DLD1 (cell line): ENCODE data around the gene UNC119.
"Not testable (repeated sequence)": the region's sequence is repeated elsewhere in the genome, so short reads cannot be mapped to it uniquely, and the experiment has no call there.

Source experiments
- in situ Hi-C: cut with HindIII; loops from 2 replicates; pipeline ENCODE4 v1.10.0; 2017; ENCODE audit warnings: low sequenced_read_pairs

Gene UNC119

GRCh38 chr17:28552176-28552999, at the start of gene UNC119:
TSS of gene UNC119 (minus strand) at chr17:28552624. CDS start at chr17:28552557, 67 bp downstream.
- in situ Hi-C loops, result no loop called here

DNA sequence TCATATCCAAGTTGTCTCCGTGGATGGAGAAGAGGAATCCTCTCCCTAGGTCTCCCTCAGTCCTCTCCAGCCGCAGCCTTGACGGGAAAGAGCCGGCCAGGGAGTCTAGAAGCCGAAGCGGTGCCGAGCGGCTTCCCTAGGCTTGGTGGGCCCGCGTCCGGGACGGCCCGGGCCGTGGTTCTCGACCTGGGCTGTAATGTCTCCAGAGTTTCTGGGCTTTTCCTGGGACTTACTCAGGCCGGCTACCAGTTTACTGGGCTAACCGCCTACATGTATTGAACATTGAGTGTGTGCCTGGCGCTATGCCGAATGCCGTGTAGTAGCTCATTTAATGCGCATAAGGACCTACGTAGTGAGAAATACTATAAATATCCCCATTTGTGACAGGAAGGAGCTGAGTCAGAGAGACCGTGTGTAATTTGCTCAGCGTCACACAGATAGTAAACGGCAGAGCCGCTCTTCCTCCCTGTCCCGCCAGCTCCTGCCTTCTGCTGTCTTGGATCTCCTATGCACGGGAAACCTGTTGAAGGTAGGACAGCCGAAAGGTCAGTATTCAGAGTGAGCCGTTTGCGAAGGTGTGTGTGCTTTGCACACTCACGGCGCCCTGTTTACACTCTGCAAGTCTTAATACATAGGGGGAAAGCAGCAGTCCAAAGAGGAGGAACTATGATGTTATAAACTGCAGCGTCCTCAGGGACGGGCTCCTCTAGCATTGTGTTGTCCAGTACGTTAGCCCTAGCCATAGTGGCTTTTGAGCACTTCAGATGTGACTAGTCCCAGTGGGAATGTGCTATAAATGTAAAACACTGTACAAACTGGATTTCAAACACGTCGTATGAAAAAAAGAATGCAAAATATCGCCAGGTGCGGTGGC, 47.1 kb upstream of the UNC119 start:
- in situ Hi-C loops, result no loop called here

- in situ Hi-C loops, result no loop called here
These were observed 46.4 kb upstream of the UNC119 start, which contains the start of gene SPAG5 for GRCh38 chr17:28598799-28599310. TSS of gene SPAG5 (minus strand) at chr17:28599025. CDS start at chr17:28598946, 79 bp downstream.

GRCh38 chr17:28598389-28598788, 46.0 kb upstream of the UNC119 start:
- in situ Hi-C loops, result no loop called here

DNA sequence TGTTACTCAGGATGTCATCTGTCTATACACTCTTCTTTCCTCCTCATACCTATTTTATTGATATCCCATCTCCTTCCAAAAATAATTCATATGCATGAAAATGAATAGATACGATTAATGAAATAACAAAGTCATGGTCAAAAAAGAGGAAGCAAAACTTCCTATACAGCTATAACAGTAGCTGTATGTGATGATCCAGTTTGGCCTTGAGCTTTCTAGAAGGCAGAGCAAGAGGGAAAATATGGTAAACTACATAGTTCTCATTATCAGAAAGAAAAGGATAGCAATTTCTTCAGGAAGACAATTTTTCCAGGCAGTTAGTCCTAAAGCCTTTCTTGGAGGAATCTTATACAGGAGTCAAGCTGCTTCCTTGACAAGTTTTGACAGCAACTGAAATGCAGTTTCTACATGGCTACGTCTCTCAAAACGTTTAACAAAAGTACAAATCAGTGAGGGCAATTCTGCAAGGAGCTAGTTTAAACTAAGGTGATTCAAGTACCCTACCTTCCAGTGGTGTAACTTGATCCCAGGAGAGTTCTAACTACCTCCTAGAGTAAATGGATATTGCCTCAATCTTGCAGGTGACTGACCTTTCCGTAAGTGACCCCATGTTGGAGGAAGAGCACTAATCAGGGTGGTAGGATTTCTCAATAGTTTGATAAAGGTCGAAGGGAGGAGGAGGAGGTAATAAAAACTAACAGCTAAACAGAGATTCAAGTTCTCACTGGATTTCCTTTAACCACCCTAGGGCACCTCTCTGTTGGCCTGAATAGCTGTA, 45.4 kb upstream of the UNC119 start:
- in situ Hi-C loops, result no loop called here

GRCh38 chr17:28592260-28592659, 39.8 kb upstream of the UNC119 start:
- in situ Hi-C loops, result loop anchor here (5.0 kb wide), 1 partner anchor 45 kb away; no protein-coding TSS in a partner anchor

GRCh38 chr17:28585851-28586250, 33.4 kb upstream of the UNC119 start:
- in situ Hi-C loops, result no loop called here

DNA sequence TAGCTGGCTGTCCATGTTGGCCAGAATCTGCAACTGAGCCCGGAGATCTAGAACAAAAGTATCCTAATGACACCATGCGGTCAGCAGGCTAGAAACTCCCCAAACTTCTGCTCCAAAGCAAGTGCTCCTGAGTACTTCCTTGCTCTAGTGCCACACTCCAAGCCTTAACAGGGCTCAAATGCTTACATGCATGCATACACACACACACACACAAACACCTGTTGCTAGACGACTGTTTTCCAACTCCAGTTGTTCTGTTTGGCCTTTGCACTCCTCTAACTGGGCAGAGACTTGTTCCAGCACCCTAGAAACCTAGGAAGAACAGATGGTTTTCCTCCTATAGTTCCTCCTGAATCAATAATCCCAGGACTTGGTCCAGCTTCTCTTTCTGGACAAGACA, 32.0 kb upstream of the UNC119 start:
- in situ Hi-C loops, result no loop called here

DNA sequence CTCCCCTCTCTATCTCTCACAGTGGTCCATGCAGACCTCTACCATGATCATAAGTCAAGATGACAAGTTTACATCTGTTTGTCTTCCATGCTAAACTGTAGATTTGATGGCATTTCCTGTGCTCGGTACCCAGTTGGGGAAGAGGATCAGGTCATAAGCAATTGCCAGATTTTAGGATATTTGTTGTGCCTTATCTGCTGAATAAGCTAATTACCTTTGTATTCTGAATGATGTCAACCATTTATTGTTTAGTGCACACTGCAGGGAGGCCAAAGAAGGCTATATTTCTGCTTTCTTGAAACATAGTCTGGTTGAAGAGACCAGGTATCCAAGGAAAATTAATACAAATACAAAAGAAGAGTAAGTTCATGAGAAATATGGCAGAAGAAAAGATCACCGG, 30.1 kb upstream of the UNC119 start:
- in situ Hi-C loops, result no loop called here

GRCh38 chr17:28580959-28581358, 28.5 kb upstream of the UNC119 start:
- in situ Hi-C loops, result no loop called here

GRCh38 chr17:28579526-28579925, 27.1 kb upstream of the UNC119 start:
- in situ Hi-C loops, result no loop called here

- in situ Hi-C loops, result no loop called here
These were observed 26.1 kb upstream of the UNC119 start for GRCh38 chr17:28578246-28579195.

- in situ Hi-C loops, result no loop called here
These were observed 25.0 kb upstream of the UNC119 start for GRCh38 chr17:28577466-28577824.

DNA sequence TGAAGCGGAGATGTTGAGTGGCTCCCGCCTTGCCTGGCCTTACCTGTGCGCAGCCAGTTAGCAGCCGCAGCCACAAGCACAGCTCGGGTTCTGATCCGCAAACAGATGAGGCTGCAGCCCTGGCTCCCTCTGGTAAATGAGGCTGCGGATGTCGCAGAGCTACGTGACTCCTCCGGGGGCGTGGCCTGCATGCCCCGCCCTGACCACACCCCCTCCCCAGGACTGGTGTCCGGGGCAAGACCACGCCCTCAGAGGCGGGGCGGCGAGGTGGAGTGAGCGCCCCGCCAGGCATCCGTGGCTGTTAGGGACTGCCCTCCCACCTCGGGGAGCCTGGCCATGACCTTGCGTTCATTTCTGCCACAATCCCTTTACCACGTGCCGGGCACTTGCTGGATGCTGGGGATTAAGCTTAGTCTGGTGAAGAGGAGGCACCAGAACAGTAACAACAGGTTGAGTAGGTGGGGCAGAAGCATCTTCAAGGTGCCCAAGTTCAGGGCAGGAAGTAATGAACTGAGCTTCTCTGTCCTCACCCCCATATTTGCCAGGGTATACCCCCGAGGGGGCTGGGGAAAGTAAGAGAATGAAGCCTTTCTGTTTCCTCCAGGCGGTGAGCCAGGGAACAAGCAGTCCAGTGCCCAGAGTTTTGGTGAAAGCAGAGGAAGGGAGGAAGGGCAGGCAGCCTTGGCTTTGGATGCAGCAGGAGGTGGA, 24.5 kb upstream of the UNC119 start, which contains the start of gene ALDOC:
TSS of gene ALDOC (minus strand) at position 138 of the 708 bp plus-strand sequence. CDS start 1,363 bp downstream, outside the sequence.
- in situ Hi-C loops, result no loop called here

- in situ Hi-C loops, result not testable (repeated sequence)
These were observed 23.6 kb upstream of the UNC119 start for GRCh38 chr17:28576016-28576415.

DNA sequence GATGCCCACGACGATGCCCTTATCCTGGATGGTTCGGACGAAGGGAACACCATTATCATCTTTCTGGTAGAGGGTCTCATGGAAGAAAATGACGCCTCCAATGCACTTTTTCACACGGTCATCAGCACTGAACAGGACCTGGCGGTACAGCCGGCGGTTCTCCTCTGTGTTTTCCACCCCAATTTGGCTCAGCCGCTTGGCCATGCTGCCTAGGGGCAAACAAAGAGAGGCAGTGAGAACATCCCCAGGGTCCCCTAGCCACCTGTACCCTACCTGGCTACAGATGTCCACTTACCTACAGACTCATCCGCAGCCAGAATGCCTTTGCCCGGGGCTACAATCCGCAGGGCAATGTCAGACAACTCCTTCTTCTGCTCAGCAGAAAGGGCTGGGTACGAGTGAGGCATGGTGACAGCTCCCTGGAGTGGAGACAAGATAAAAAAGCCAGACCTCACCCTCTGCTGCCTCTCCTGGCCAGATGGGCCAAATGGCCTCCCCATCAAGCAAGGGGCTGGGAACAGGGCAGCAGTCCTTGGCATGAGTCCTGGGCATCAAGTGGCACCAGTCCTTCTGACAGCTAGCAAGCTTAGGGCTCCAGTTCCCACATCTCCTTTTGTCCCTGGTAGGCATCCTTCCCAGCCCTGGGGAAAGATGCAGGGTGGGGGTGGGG, 22.8 kb upstream of the UNC119 start:
- in situ Hi-C loops, result no loop called here

DNA sequence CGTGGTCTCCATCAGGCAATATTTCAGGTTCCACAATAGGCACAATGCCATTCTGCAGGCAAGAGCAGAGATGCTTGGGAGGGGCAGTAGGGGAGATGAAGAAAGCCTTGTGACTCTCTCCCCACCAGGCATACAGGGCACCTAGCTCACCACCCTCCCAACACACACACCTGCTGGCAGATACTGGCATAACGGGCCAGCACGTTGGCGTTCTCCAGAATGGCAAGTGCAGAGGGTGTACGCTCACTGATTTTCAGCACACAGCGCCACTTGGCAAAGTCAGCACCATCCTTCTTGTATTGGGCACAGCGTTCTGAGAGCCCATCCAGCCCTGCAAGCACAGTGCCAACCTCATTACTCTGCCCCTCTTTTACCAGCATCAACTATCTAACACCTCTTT, 22.1 kb upstream of the UNC119 start:
- in situ Hi-C loops, result no loop called here

DNA sequence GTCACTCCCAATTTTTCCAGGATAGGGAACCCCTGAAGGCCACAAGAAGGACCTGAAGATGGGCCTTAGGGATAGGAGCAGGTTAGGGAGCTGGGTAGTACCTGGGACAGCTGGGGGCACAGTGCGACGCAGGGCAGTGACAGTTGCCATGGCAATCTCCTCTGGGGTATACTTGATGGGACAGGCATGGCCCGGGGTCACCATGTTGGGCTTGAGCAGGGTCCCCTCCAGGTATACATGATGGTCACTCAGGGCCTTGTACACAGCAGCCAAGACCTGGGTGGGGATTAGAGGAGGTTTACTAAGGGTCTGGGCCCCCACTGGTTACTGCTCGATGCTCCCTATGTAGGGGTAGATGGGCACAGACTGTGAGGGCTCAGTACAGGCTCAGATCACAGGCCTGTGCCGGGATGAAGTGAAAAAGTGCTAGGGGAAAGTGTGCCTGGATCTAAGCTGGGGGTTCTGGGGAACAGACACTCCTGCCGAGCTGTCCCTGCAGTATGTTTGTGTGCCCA, 21.6 kb upstream of the UNC119 start:
- in situ Hi-C loops, result no loop called here
